Trophoblast cell (in vitro differentiated cells and primary cell): ENCODE measurements around the gene RPAP3.

Experiments
- DNase-seq, 2 donors: peaks; one replicate each; pipeline ENCODE4 v3.0.0-alpha.2; 2016
- H2AFZ ChIP-seq: 2 replicates; pipeline ENCODE4 v1.6.1; 2013; ENCODE audit warnings: low read length, moderate library complexity, mild to moderate bottlenecking; ENCODE audit not compliant: insufficient read depth, poor library complexity
- H2AK5ac ChIP-seq: 2 replicates; pipeline ENCODE4 v1.6.1; 2013; ENCODE audit warnings: mild to moderate bottlenecking, low read length
- H2BK120ac ChIP-seq: 2 replicates; pipeline ENCODE4 v1.6.1; 2013; ENCODE audit warnings: low read length, mild to moderate bottlenecking, moderate library complexity; ENCODE audit not compliant: insufficient read depth, poor library complexity
- H2BK12ac ChIP-seq: 2 replicates; pipeline ENCODE4 v1.6.1; 2013; ENCODE audit warnings: mild to moderate bottlenecking, low read length, moderate library complexity
- H2BK5ac ChIP-seq: 2 replicates; pipeline ENCODE4 v1.6.1; 2013; ENCODE audit warnings: low read length, low read depth, moderate library complexity, mild to moderate bottlenecking; ENCODE audit not compliant: poor library complexity
- H3K14ac ChIP-seq: 2 replicates; pipeline ENCODE4 v1.6.1; 2013; ENCODE audit warnings: mild to moderate bottlenecking, low read length
- H3K18ac ChIP-seq: 2 replicates; pipeline ENCODE4 v1.6.1; 2013; ENCODE audit warnings: mild to moderate bottlenecking, low read length
- H3K23ac ChIP-seq: 2 replicates; pipeline ENCODE4 v1.6.1; 2013; ENCODE audit warnings: low read length
- H3K27ac ChIP-seq: 2 replicates; pipeline ENCODE4 v1.5.1; 2013; ENCODE audit warnings: low read depth, mild to moderate bottlenecking, inconsistent platforms, low read length, moderate library complexity
- H3K27me3 ChIP-seq: 2 replicates; pipeline ENCODE4 v1.6.1; 2013; ENCODE audit warnings: inconsistent platforms, mild to moderate bottlenecking, low read length, moderate library complexity; ENCODE audit not compliant: insufficient read depth
- H3K36me3 ChIP-seq, 2 experiments: 1 replicate in 1 of 2; 2 replicates in 1 of 2; pipeline ENCODE4 v1.6.1; 2013; ENCODE audit warnings: low read length in 2 of 2, mild to moderate bottlenecking in 2 of 2, moderate library complexity in 1 of 2; ENCODE audit not compliant: insufficient read depth in 2 of 2, control insufficient read depth in 1 of 2
- H3K4ac ChIP-seq: 2 replicates; pipeline ENCODE4 v1.6.1; 2013; ENCODE audit warnings: low read depth, mild to moderate bottlenecking, low read length, moderate library complexity
- H3K4me1 ChIP-seq, 2 experiments: 1 replicate in 1 of 2; 2 replicates in 1 of 2; pipeline ENCODE4 v1.6.1; 2013; ENCODE audit warnings: low read length in 2 of 2, mild to moderate bottlenecking in 2 of 2, moderate library complexity in 1 of 2; ENCODE audit not compliant: insufficient read depth in 2 of 2, control insufficient read depth in 1 of 2
- H3K4me2 ChIP-seq: 2 replicates; pipeline ENCODE4 v1.6.1; 2013; ENCODE audit warnings: inconsistent platforms, mild to moderate bottlenecking, low read length, moderate library complexity
- H3K4me3 ChIP-seq: 2 replicates; pipeline ENCODE4 v1.5.1; 2013; ENCODE audit warnings: mild to moderate bottlenecking, low read depth, low read length, inconsistent platforms
- H3K79me1 ChIP-seq: one replicate; pipeline ENCODE4 v1.6.1; 2013; ENCODE audit warnings: low read length
- H3K79me2 ChIP-seq: 2 replicates; pipeline ENCODE4 v1.6.1; 2013; ENCODE audit warnings: low read length, mild to moderate bottlenecking; ENCODE audit not compliant: control insufficient read depth, insufficient read depth, poor library complexity
- H3K9ac ChIP-seq: 2 replicates; pipeline ENCODE4 v1.6.1; 2013; ENCODE audit warnings: mild to moderate bottlenecking, low read length
- H3K9me3 ChIP-seq: 2 replicates; pipeline ENCODE4 v1.6.1; 2013; ENCODE audit warnings: low read depth, mild to moderate bottlenecking, control low read depth, inconsistent platforms, low read length; ENCODE audit not compliant: insufficient read depth
- H4K12ac ChIP-seq: 2 replicates; pipeline ENCODE4 v1.6.1; 2013; ENCODE audit warnings: low read depth, mild to moderate bottlenecking, low read length, moderate library complexity
- H4K8ac ChIP-seq: 2 replicates; pipeline ENCODE4 v1.6.1; 2013; ENCODE audit warnings: low read depth, mild to moderate bottlenecking, low read length, moderate library complexity
- H4K91ac ChIP-seq: one replicate; pipeline ENCODE4 v1.6.1; 2013; ENCODE audit warnings: low read depth, mild to moderate bottlenecking, low read length, moderate library complexity
- WGBS: extraction: QIAGEN DNeasy Blood & Tissue Kit; methylation state at CpG from one replicate; pipeline ENCODE4 v1.1.7; 2013; ENCODE audit warnings: missing lambda C conversion rate; ENCODE audit not compliant: insufficient read length, insufficient coverage; ENCODE audit errors: extremely low coverage; 5-methylcytosine and 5-hydroxymethylcytosine counted together

The RPAP3 gene

GRCh38 chr12:47745485-47746041, 39.7 kb upstream of the RPAP3 start:
- no peaks in the 10 kb centered on the region for H3K79me2 ChIP-seq
- H2BK120ac ChIP-seq, result no peak overlapping the region
- WGBS, result no CpG with 5 or more reads among the region's 16 CpGs

GRCh38 chr12:47744778-47745436, 39.1 kb upstream of the RPAP3 start:
- Histone ChIP-seq H3K23ac (no peak overlapping the region), H3K4me2 (no peak overlapping the region), H3K9ac (no peak overlapping the region), H3K36me3 (no peaks in the 10 kb centered on the region), H3K79me1 (no peaks in the 10 kb centered on the region), H4K12ac (no peak overlapping the region), H4K91ac (no peak overlapping the region), H2AK5ac (no peak overlapping the region), H3K9me3 (peaks cover 3% of the 10 kb centered on the region), H3K79me2 (no peaks in the 10 kb centered on the region), H2BK5ac (no peak overlapping the region), H2BK12ac (no peak overlapping the region), H3K4me1 (no peaks in the 10 kb centered on the region), H3K4me3 (no peak overlapping the region), H3K18ac (no peak overlapping the region), H3K27ac (no peak overlapping the region), H3K27me3 (no peaks in the 10 kb centered on the region), H3K4ac (no peak overlapping the region), H2AFZ (no peak overlapping the region), H2BK120ac (no peak overlapping the region), H3K14ac (no peak overlapping the region), H4K8ac (no peak overlapping the region)
- WGBS, result no CpG with 5 or more reads among the region's 8 CpGs
- DNase-seq, result no peak

More at GRCh38 chr12:47745485-47746041, 39.7 kb upstream of the RPAP3 start:
- Histone ChIP-seq H3K18ac (no peak overlapping the region), H2BK5ac (no peak overlapping the region), H4K91ac (no peak overlapping the region), H3K27ac (no peak overlapping the region), H2AFZ (no peak overlapping the region), H4K8ac (no peak overlapping the region), H2BK12ac (no peak overlapping the region), H3K4ac (no peak overlapping the region), H3K9ac (no peak overlapping the region), H4K12ac (no peak overlapping the region), H3K4me2 (no peak overlapping the region), H3K79me1 (no peaks in the 10 kb centered on the region), H3K14ac (no peak overlapping the region), H3K27me3 (no peaks in the 10 kb centered on the region), H3K4me3 (no peak overlapping the region), H3K9me3 (peaks cover 4% of the 10 kb centered on the region), H2AK5ac (no peak overlapping the region), H3K4me1 (no peaks in the 10 kb centered on the region), H3K36me3 (no peaks in the 10 kb centered on the region), H3K23ac (no peak overlapping the region)
- no peak for DNase-seq

- H3K79me2 ChIP-seq, result no peaks in the 10 kb centered on the region
- H3K23ac ChIP-seq, result no peak overlapping the region
- no peak overlapping the region for H4K91ac ChIP-seq
- no peak overlapping the region for H4K12ac ChIP-seq
- no peak overlapping the region for H3K14ac ChIP-seq
- DNase-seq, result peak; percentile 75 to 84
- H2BK12ac ChIP-seq, result no peak overlapping the region
- no peaks in the 10 kb centered on the region for H3K36me3 ChIP-seq
- H2AFZ ChIP-seq, result no peak overlapping the region
- H2AK5ac ChIP-seq, result no peak overlapping the region
- peaks cover 4% of the 10 kb centered on the region for H3K9me3 ChIP-seq
- no peak overlapping the region for H3K18ac ChIP-seq
- H3K4ac ChIP-seq, result no peak overlapping the region
- no peak overlapping the region for H3K9ac ChIP-seq
- H4K8ac ChIP-seq, result no peak overlapping the region
- no peak overlapping the region for H3K27ac ChIP-seq
- H3K79me1 ChIP-seq, result no peaks in the 10 kb centered on the region
- no peaks in the 10 kb centered on the region for H3K27me3 ChIP-seq
- no peaks in the 10 kb centered on the region for H3K4me1 ChIP-seq
- H3K4me2 ChIP-seq, result no peak overlapping the region
- H2BK120ac ChIP-seq, result no peak overlapping the region
- H3K4me3 ChIP-seq, result no peak overlapping the region
- no CpG with 5 or more reads among the region's 10 CpGs for WGBS
- no peak overlapping the region for H2BK5ac ChIP-seq
Measured at GRCh38 chr12:47744005-47744651, 38.3 kb upstream of the RPAP3 start.

GRCh38 chr12:47743311-47743860, 37.6 kb upstream of the RPAP3 start:
- Histone ChIP-seq H3K27ac (no peak overlapping the region), H3K4me2 (no peak overlapping the region), H3K14ac (no peak overlapping the region), H4K8ac (no peak overlapping the region), H4K12ac (no peak overlapping the region), H2AFZ (no peak overlapping the region), H2AK5ac (no peak overlapping the region), H3K4ac (no peak overlapping the region), H3K79me1 (no peaks in the 10 kb centered on the region), H2BK5ac (no peak overlapping the region), H3K9me3 (peaks cover 4% of the 10 kb centered on the region), H3K23ac (no peak overlapping the region), H4K91ac (no peak overlapping the region), H3K79me2 (no peaks in the 10 kb centered on the region), H2BK12ac (no peak overlapping the region), H3K36me3 (no peaks in the 10 kb centered on the region), H3K9ac (no peak overlapping the region), H3K4me1 (no peaks in the 10 kb centered on the region), H3K4me3 (no peak overlapping the region), H3K27me3 (no peaks in the 10 kb centered on the region), H3K18ac (no peak overlapping the region), H2BK120ac (no peak overlapping the region)
- DNase-seq, result no peak
- no CpG with 5 or more reads among the region's 9 CpGs for WGBS
